WTC11 (cell line): ENCODE measurements around the gene ATXN2L. TPM values are rescaled to one million over a fixed set of nuclear protein-coding genes. Genes with fewer than 3 reads are reported as not detected.

ENCODE experiments used
- ATAC-seq: fragments of 200-7000 bp; cut with Tn5 transposase; 2 replicates; pipeline ENCODE4 v1.10.0; 2021; ENCODE audit warnings: mild to moderate bottlenecking, moderate library complexity
- CTCF ChIA-PET: fragments of 300-600 bp; sonication (Branson Sonifier 250); formaldehyde crosslinking; loops from one replicate; lab custom pipeline; 2021; ENCODE audit warnings: antibody characterized with exemption; lab: Charles Lee
- POLR2A ChIA-PET: fragments of 350-600 bp; sonication (Branson Sonifier 250); formaldehyde crosslinking; loops from one replicate; lab custom pipeline; 2021; ENCODE audit warnings: antibody characterized with exemption; lab: Charles Lee
- DNase-seq: peaks from one replicate; pipeline ENCODE4 v3.0.0; 2021; ENCODE audit warnings: low spot score
- H3K27ac Mint-ChIP-seq: 2 replicates; pipeline ENCODE4 v1.8.0; 2021; ENCODE audit warnings: mixed read lengths
- H3K27me3 Mint-ChIP-seq: 2 replicates; pipeline ENCODE4 v1.8.0; 2021; ENCODE audit warnings: low read depth, mild to moderate bottlenecking, moderate library complexity, mixed read lengths
- H3K36me3 Mint-ChIP-seq: 2 replicates; pipeline ENCODE4 v1.8.0; 2021; ENCODE audit warnings: mixed read lengths
- H3K4me1 Mint-ChIP-seq: 2 replicates; pipeline ENCODE4 v1.8.0; 2022; ENCODE audit warnings: mixed read lengths
- H3K4me3 Mint-ChIP-seq: 2 replicates; pipeline ENCODE4 v1.8.0; 2021; ENCODE audit warnings: mild to moderate bottlenecking, moderate library complexity, mixed read lengths
- H3K9me3 Mint-ChIP-seq: 2 replicates; pipeline ENCODE4 v1.8.0; 2021; ENCODE audit warnings: mixed read lengths
- ATF1 ChIP-seq: sonication (generic); formaldehyde crosslinking; IDR thresholded peaks from 2 replicates; pipeline ENCODE4 v1.8.1; 2023; ENCODE audit warnings: mild to moderate bottlenecking, moderate library complexity, missing genetic modification reagents
- ATF3 ChIP-seq: sonication (generic); formaldehyde crosslinking; conservative IDR thresholded peaks from 2 replicates; pipeline ENCODE4 v1.8.1; 2022; ENCODE audit warnings: mild to moderate bottlenecking, missing genetic modification reagents
- CREB1 ChIP-seq: sonication (generic); formaldehyde crosslinking; IDR thresholded peaks from 2 replicates; pipeline ENCODE4 v1.8.0; 2023; ENCODE audit warnings: mild to moderate bottlenecking, missing genetic modification reagents
- ESRRA ChIP-seq: sonication (generic); formaldehyde crosslinking; IDR thresholded peaks from 2 replicates; pipeline ENCODE4 v1.8.1; 2022; ENCODE audit warnings: mild to moderate bottlenecking, missing genetic modification reagents, borderline replicate concordance
- IRF1 ChIP-seq: sonication (generic); formaldehyde crosslinking; IDR thresholded peaks from 2 replicates; pipeline ENCODE4 v1.8.0; 2023; ENCODE audit warnings: missing genetic modification reagents
- NFYB ChIP-seq: sonication (generic); formaldehyde crosslinking; conservative IDR thresholded peaks from 2 replicates; pipeline ENCODE4 v1.8.0; 2022; ENCODE audit warnings: low read depth, missing genetic modification reagents
- SMAD3 ChIP-seq: sonication (generic); formaldehyde crosslinking; IDR thresholded peaks from 2 replicates; pipeline ENCODE4 v1.8.0; 2022; ENCODE audit warnings: missing genetic modification reagents, mild to moderate bottlenecking, borderline replicate concordance
- SOX15 ChIP-seq: fragments of 250-450 bp; sonication (Bioruptor Pico); IDR thresholded peaks from 2 replicates; pipeline ENCODE4 v1.9.0; 2021; ENCODE audit warnings: mild to moderate bottlenecking
- ZBTB43 ChIP-seq: sonication (generic); formaldehyde crosslinking; IDR thresholded peaks from 2 replicates; pipeline ENCODE4 v1.8.1; 2023; ENCODE audit warnings: mild to moderate bottlenecking, missing genetic modification reagents
- ZNF121 ChIP-seq: sonication (generic); formaldehyde crosslinking; IDR thresholded peaks from 2 replicates; pipeline ENCODE4 v1.8.0; 2023; ENCODE audit warnings: missing genetic modification reagents
- ZNF219 ChIP-seq: sonication (generic); formaldehyde crosslinking; IDR thresholded peaks from 2 replicates; pipeline ENCODE4 v1.8.0; 2023; ENCODE audit warnings: missing genetic modification reagents, mild to moderate bottlenecking, borderline replicate concordance
- ZNF232 ChIP-seq: sonication (generic); formaldehyde crosslinking; IDR thresholded peaks from 2 replicates; pipeline ENCODE4 v1.8.0; 2022; ENCODE audit warnings: mild to moderate bottlenecking, missing genetic modification reagents
- ZNF396 ChIP-seq: fragments of 250-450 bp; sonication (Bioruptor Pico); IDR thresholded peaks from 2 replicates; pipeline ENCODE4 v1.8.0; 2021; ENCODE audit warnings: mild to moderate bottlenecking, moderate library complexity, borderline replicate concordance
- ZNF425 ChIP-seq: fragments of 250-450 bp; sonication (Bioruptor Pico); conservative IDR thresholded peaks from 2 replicates; pipeline ENCODE4 v1.9.0; 2021; ENCODE audit warnings: mild to moderate bottlenecking
- ZNF512 ChIP-seq: sonication (generic); formaldehyde crosslinking; IDR thresholded peaks from 2 replicates; pipeline ENCODE4 v1.8.1; 2022; ENCODE audit warnings: missing genetic modification reagents, borderline replicate concordance
- ZNF532 ChIP-seq: fragments of 250-450 bp; sonication (Bioruptor Pico); IDR thresholded peaks from 2 replicates; pipeline ENCODE4 v1.9.0; 2021; ENCODE audit warnings: mild to moderate bottlenecking, borderline replicate concordance
- ZNF671 ChIP-seq: fragments of 250-450 bp; sonication (Bioruptor Pico); IDR thresholded peaks from 2 replicates; pipeline ENCODE4 v1.8.0; 2021; ENCODE audit warnings: mild to moderate bottlenecking
- total RNA-seq: library from RNA; stranded (reverse); gene quantifications from 3 replicates; pipeline ENCODE4 v1.2.3, GENCODE V29; 2021

ATXN2L gene
- total RNA-seq, 1 experiment from 2014 or later, result 243 TPM

GRCh38 chr16:28858421-28858820 lies 35.6 kb downstream of the ATXN2L start:
- H3K27ac Mint-ChIP-seq, result no peak overlapping the region
- no peaks in the 10 kb centered on the region for H3K36me3 Mint-ChIP-seq
- POLR2A ChIA-PET, result no interaction called here
- CTCF ChIA-PET, result interaction anchor here (0.7 to 0.9 kb wide), 2 partner anchors 15 to 26 kb away, joined by 3 read pairs; no protein-coding TSS in a partner anchor
- H3K4me1 Mint-ChIP-seq, result no peaks in the 10 kb centered on the region
- H3K27me3 Mint-ChIP-seq, result no peaks in the 10 kb centered on the region
- no peaks in the 10 kb centered on the region for H3K9me3 Mint-ChIP-seq
- no peak for DNase-seq
- TF ChIP-seq ZBTB43 (CRISPR knock-in tag) (no peak), ZNF121 (CRISPR knock-in tag) (no peak), ATF1 (CRISPR knock-in tag) (no peak), ZNF512 (no peak), ZNF232 (no peak), ZNF396 (CRISPR knock-in tag) (no peak), ZNF532 (CRISPR knock-in tag) (no peak), SOX15 (CRISPR knock-in tag) (no peak), SMAD3 (CRISPR knock-in tag) (no peak), CREB1 (CRISPR knock-in tag) (no peak), ZNF425 (CRISPR knock-in tag) (no peak), IRF1 (CRISPR knock-in tag) (no peak), ZNF671 (CRISPR knock-in tag) (no peak), ATF3 (no peak), ZNF219 (CRISPR knock-in tag) (no peak), ESRRA (CRISPR knock-in tag) (no peak), NFYB (CRISPR knock-in tag) (no peak)
- TF ChIP-seq, all 79 proteins: peak for 0
- ATAC-seq, result no peak
- H3K4me3 Mint-ChIP-seq, result no peak overlapping the region
